EH (cell line): ENCODE results near the gene SYF2.

Experiments used
- DNase-seq: peaks from one replicate; pipeline ENCODE4 v3.0.0-alpha.2; 2015; ENCODE audit warnings: low read depth

Gene SYF2

GRCh38 chr1:25184001-25184762 lies 48.1 kb downstream of the SYF2 start:
- no peak for DNase-seq

- DNase-seq = no peak
Measured at GRCh38 chr1:25183126-25183980, 48.9 kb downstream of the SYF2 start.

- DNase-seq = peak; percentile 95
Measured at GRCh38 chr1:25182629-25183028, 49.7 kb downstream of the SYF2 start.

GRCh38 chr1:25180996-25181395 lies 51.3 kb downstream of the SYF2 start:
- no peak for DNase-seq

GRCh38 chr1:25178917-25179561 lies 53.3 kb downstream of the SYF2 start:
- peak; percentile 11 for DNase-seq

- no peak for DNase-seq
Measured at GRCh38 chr1:25174730-25175612, 57.3 kb downstream of the SYF2 start.

GRCh38 chr1:25174363-25174729 lies 58.0 kb downstream of the SYF2 start:
- no peak for DNase-seq

- no peak for DNase-seq
Measured at GRCh38 chr1:25173809-25174340, 58.4 kb downstream of the SYF2 start.
